Coronary artery (tissue), 2 donors: Measurements from ENCODE around the gene GBX1.

Experiments used
- DNase-seq: peaks from one replicate; pipeline ENCODE4 v3.0.0-alpha.2; 2017; ENCODE audit warnings: low spot score
- H3K27ac ChIP-seq, 2 donors: fragments of 200-600 bp; sonication (generic); one replicate each; pipeline ENCODE4 v1.5.1; 2016 to 2019
- H3K4me3 ChIP-seq: fragments of 200-600 bp; sonication (generic); 2 replicates; pipeline ENCODE4 v1.5.1; 2016; ENCODE audit warnings: mild to moderate bottlenecking, moderate library complexity
- CTCF ChIP-seq: fragments of 200-600 bp; sonication (generic); IDR thresholded peaks from one replicate; pipeline ENCODE4 v1.5.1; 2019; ENCODE audit warnings: antibody characterized with exemption

GBX1 gene

GRCh38 chr7:151167197-151167961 lies at the start of gene GBX1:
Gene GBX1, minus strand, starts transcription at chr7:151167694. Its CDS starts 146 bp downstream, at chr7:151167548.
- Histone ChIP-seq H3K4me3 (peak within 1 kb of the TSS; percentile 73), H3K27ac (no peak within 1 kb of the TSS)
- no peak for TF ChIP-seq CTCF
- no peak for DNase-seq

- TF ChIP-seq CTCF = no peak
Observed at GRCh38 chr7:151215396-151215795, 47.9 kb upstream of the GBX1 start.

GRCh38 chr7:151213826-151214225 lies 46.3 kb upstream of the GBX1 start:
- no peak overlapping the region for H3K27ac ChIP-seq
- H3K4me3 ChIP-seq = no peak overlapping the region
- no peak for TF ChIP-seq CTCF
- DNase-seq = no peak

More at GRCh38 chr7:151215396-151215795, 47.9 kb upstream of the GBX1 start:
- Histone ChIP-seq H3K4me3 (no peak overlapping the region), H3K27ac (no peak overlapping the region)
- DNase-seq = no peak

- Histone ChIP-seq H3K4me3 (no peak overlapping the region), H3K27ac (no peak overlapping the region)
- DNase-seq = no peak
- TF ChIP-seq CTCF = no peak
Observed at GRCh38 chr7:151212626-151213025, 45.1 kb upstream of the GBX1 start.

- Histone ChIP-seq H3K27ac (no peak overlapping the region), H3K4me3 (no peak overlapping the region)
- no peak for DNase-seq
- TF ChIP-seq CTCF = no peak
Observed at GRCh38 chr7:151211155-151211772, 43.8 kb upstream of the GBX1 start.

GRCh38 chr7:151210087-151210854 lies 42.8 kb upstream of the GBX1 start, which contains the start of gene H2BK1:
Gene H2BK1, minus strand, starts transcription at chr7:151210488. Its CDS starts 170 bp downstream, at chr7:151210318.
- no peak for TF ChIP-seq CTCF
- DNase-seq = no peak
- no peak within 1 kb of the TSS for H3K4me3 ChIP-seq
- no peak within 1 kb of the TSS for H3K27ac ChIP-seq
